T47D (cell line): ENCODE measurements around the gene MBD3.

Experiments used
- DNase-seq, 2 experiments: peaks; one replicate each; pipeline versions ENCODE4 v3.0.0 to v3.0.0-alpha.2; 2011 to 2012; ENCODE audit warnings: low read depth in 1 of 2, low spot score in 1 of 2
- JUND ChIP-seq: IDR thresholded peaks from 2 replicates; pipeline ENCODE4 v1.6.1; 2012; ENCODE audit warnings: low read depth
- in situ Hi-C: cut with HindIII; loops from 2 replicates; pipeline ENCODE4 v1.10.0; 2016; ENCODE audit warnings: low sequenced_read_pairs, low pct_unique_long_range_greater_than_20kb

MBD3 gene

GRCh38 chr19:1580957-1581356 is 11.7 kb downstream of the MBD3 start:
- in situ Hi-C loops = no loop called here
- no peak for TF ChIP-seq JUND
- no peak for DNase-seq

- no peak for TF ChIP-seq JUND
- in situ Hi-C loops = no loop called here
- no peak for DNase-seq
These were observed 12.3 kb downstream of the MBD3 start for GRCh38 chr19:1580382-1580781.

DNA sequence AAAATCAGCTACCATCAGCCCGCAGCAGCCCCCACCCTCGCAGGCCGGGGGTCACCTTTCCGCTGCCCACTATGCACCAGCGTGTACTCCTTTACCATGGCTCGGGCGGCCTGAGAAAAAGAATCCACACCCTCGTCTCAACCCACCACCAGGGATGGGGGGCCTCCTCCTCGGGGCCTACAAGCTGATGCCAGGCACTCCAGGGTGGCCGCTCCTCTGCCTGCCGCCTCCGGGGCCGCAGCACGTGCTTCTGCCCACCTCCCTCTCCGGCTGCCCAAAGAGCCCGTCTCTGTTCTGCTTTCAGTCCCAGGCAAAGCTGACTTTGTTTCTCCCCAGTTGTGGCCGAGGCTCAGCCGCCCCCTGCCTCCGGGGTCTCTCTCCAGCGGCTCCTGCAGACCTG is 13.4 kb downstream of the MBD3 start:
- no peak for DNase-seq
- in situ Hi-C loops = no loop called here
- no peak for TF ChIP-seq JUND

GRCh38 chr19:1577929-1578618 is 14.6 kb downstream of the MBD3 start:
- no peak for TF ChIP-seq JUND
- no peak for DNase-seq
- in situ Hi-C loops = no loop called here

- no peak for DNase-seq
- in situ Hi-C loops = no loop called here
- TF ChIP-seq JUND = no peak
These were observed 15.4 kb downstream of the MBD3 start for GRCh38 chr19:1577090-1577928.

- no peak for DNase-seq
- no peak for TF ChIP-seq JUND
- in situ Hi-C loops = no loop called here
These were observed 16.2 kb downstream of the MBD3 start for GRCh38 chr19:1576242-1577089.

- no peak for TF ChIP-seq JUND
- in situ Hi-C loops = no loop called here
- no peak for DNase-seq
These were observed 17.1 kb downstream of the MBD3 start for GRCh38 chr19:1575323-1576241.

- no peak for DNase-seq
- in situ Hi-C loops = no loop called here
These were observed 18.1 kb downstream of the MBD3 start for GRCh38 chr19:1574354-1575136.

DNA sequence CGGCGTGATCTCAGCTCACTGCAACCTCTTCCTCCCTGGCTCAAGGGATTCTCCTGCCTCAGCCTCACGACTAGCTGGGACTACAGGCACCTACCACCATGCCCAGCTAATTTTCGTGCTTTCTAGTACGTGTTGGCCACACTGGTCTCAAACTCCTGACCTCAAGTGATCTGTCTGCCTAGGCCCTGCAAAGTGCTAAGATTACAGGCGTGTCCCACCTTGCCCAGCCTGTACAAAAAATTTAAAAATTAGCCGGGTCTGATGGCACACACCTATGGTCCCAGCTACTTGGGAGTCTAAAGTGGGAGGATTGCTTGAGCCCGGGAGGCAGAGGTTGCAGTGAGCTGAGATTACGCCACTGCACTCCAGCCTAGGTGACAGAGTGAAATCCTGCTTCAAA is 19.9 kb downstream of the MBD3 start:
- TF ChIP-seq JUND = no peak
- DNase-seq = no peak
- in situ Hi-C loops = no loop called here

More at GRCh38 chr19:1574354-1575136, 18.1 kb downstream of the MBD3 start:
- no peak for TF ChIP-seq JUND

GRCh38 chr19:1571358-1571757 is 21.3 kb downstream of the MBD3 start:
- TF ChIP-seq JUND = no peak
- in situ Hi-C loops = no loop called here
- no peak for DNase-seq

- in situ Hi-C loops = no loop called here
- TF ChIP-seq JUND = no peak
- DNase-seq = no peak
These were observed 21.8 kb downstream of the MBD3 start for GRCh38 chr19:1570836-1571235.
